ENCODE measurements around the gene PHACTR3. TPM values are rescaled to one million over a fixed set of nuclear protein-coding genes. Genes with fewer than 3 reads are reported as not detected.

Gene PHACTR3
- total and polyA plus RNA-seq, 2 donors (not counting 3 experiments of a cell fraction or from before 2014, with no cell fraction given), result not detected

DNA sequence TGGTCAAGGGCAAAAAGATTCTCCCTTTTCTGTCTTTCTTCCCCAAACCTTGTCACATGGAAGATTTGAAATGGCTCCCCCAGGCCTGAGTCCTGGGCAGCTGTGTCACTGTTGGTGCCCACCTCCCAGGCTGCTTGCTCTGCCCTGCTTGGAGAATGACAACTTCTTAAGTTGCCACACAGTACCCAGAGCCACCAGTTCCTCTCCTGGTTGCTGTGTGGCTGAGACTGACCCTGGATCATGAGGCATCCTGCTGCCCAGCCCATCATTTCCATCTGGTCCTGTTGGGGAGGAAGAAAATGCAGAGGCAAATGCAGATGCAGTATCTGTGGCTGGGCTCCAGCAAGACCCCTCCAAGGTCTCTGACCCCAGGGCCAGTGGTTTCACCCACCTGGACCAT, 113.7 kb downstream of the PHACTR3 start:
- FAIRE-seq (no peak), DNase-seq (ENCODE audit: low read depth, low spot score) (no peak)
- ChIA-PET POLR2A (no interaction called here), CTCF (no interaction called here)
- no peaks in the 10 kb centered on the region for H3K9me3 ChIP-seq (replicated peaks; ENCODE audit: control insufficient read depth, insufficient read depth, low read length)
- H3K79me2 ChIP-seq (ENCODE audit: control insufficient read depth, insufficient read depth, low read length), result no peaks in the 10 kb centered on the region
- H3K4me1 ChIP-seq (ENCODE audit: control insufficient read depth, extremely low read depth, insufficient read depth, low read length), result no peaks in the 10 kb centered on the region
- no TSS peak for BruUV-seq (replicated peaks)
- no peak overlapping the region for H3K9ac ChIP-seq (replicated peaks; ENCODE audit: extremely low read depth, insufficient read depth, low read length)
- H3K9me1 ChIP-seq (replicated peaks; ENCODE audit: control insufficient read depth, extremely low read depth, insufficient read depth, low read length), result no peaks in the 10 kb centered on the region
- no peaks in the 10 kb centered on the region for H4K20me1 ChIP-seq (replicated peaks; ENCODE audit: control insufficient read depth, extremely low read depth, insufficient read depth, low read length)
- no peak for TF ChIP-seq EZH2 (IDR thresholded peaks at IDR 0.05; ENCODE audit: borderline replicate concordance, low read depth, low read length, severe bottlenecking)
- TF ChIP-seq FOS (IDR thresholded peaks at IDR 0.05; ENCODE audit: borderline replicate concordance, insufficient read depth, low read length), result no peak
- TF ChIP-seq MAX (IDR thresholded peaks at IDR 0.05; ENCODE audit: insufficient read depth, insufficient read length), result no peak
- TF ChIP-seq JUN (IDR thresholded peaks at IDR 0.05; ENCODE audit: borderline replicate concordance, insufficient read depth, insufficient read length, low read depth), result no peak
- TF ChIP-seq, protein P1, sequence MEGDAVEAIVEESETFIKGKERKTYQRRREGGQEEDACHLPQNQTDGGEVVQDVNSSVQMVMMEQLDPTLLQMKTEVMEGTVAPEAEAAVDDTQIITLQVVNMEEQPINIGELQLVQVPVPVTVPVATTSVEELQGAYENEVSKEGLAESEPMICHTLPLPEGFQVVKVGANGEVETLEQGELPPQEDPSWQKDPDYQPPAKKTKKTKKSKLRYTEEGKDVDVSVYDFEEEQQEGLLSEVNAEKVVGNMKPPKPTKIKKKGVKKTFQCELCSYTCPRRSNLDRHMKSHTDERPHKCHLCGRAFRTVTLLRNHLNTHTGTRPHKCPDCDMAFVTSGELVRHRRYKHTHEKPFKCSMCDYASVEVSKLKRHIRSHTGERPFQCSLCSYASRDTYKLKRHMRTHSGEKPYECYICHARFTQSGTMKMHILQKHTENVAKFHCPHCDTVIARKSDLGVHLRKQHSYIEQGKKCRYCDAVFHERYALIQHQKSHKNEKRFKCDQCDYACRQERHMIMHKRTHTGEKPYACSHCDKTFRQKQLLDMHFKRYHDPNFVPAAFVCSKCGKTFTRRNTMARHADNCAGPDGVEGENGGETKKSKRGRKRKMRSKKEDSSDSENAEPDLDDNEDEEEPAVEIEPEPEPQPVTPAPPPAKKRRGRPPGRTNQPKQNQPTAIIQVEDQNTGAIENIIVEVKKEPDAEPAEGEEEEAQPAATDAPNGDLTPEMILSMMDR (IDR thresholded peaks at IDR 0.05; ENCODE audit: extremely low read depth in 1 of 2, insufficient read depth in 1 of 2, low read depth in 1 of 2, low read length in 2 of 2), result no peak
- no peak for TF ChIP-seq MYC (IDR thresholded peaks at IDR 0.05; ENCODE audit: low read depth, low read length)
- TF ChIP-seq POLR2A (IDR thresholded peaks at IDR 0.05; ENCODE audit: low read depth, low read length), result no peak
- no peak for TF ChIP-seq GATA2 (IDR thresholded peaks at IDR 0.05; ENCODE audit: insufficient read depth, insufficient read length, low read depth, low read length)
- TF ChIP-seq POLR2AphosphoS5 (IDR thresholded peaks at IDR 0.05; ENCODE audit: insufficient read depth, low read depth, low read length), result no peak
- no peaks in the 10 kb centered on the region for H3K27me3 ChIP-seq (ENCODE audit: control insufficient read depth in 2 of 2, insufficient read depth in 2 of 2, low read length in 2 of 2)
- H3K4me3 ChIP-seq (replicated peaks in 1 of 3; ENCODE audit: insufficient read depth in 1 of 3, low read depth in 1 of 3, low read length in 3 of 3), result no peak overlapping the region
- H3K4me2 ChIP-seq (ENCODE audit: insufficient read depth, low read length), result no peak overlapping the region
- H3K27ac ChIP-seq (ENCODE audit: insufficient read depth, low read depth, low read length), result no peak overlapping the region
- dilution Hi-C loops (cut with MboI; ENCODE audit: extremely low pct_ligation_motif_present, low sequenced_read_pairs), result no loop called here
- intact Hi-C loops (cut with micrococcal nuclease), result no loop called here
- H2AFZ ChIP-seq (ENCODE audit: low read depth, low read length), result no peak overlapping the region
- H3K36me3 ChIP-seq (ENCODE audit: control insufficient read depth in 2 of 2, extremely low read depth in 1 of 2, insufficient read depth in 2 of 2, low read length in 2 of 2), result no peaks in the 10 kb centered on the region
